ENCODE results near the gene CDS2.

CDS2 gene

DNA sequence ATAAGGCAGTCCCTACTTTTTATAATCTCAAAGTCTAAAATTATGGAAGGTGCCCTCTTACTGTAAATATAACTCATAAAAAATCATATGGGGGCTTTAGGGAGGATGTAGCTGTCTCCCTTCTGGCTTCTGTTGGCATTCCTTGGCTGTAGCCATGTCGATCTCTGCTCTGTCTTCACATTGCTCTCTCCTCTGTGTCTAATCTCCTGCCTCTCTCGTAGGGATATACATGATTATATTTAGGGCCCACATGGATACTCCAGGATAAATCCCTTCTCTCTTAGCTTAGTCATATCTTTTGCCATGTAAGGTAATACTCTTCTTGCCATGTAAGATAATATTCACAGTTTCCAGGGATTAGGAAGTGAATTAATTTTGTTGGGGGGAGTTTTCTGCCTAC is 28.6 kb downstream of the CDS2 start:
- no peak for TF ChIP-seq CTCF (IDR thresholded peaks at IDR 0.05; ENCODE audit: extremely low read depth, insufficient read depth, missing control alignments)
- no peak for DNase-seq (ENCODE audit: low spot score)
- in situ Hi-C loops (cut with MboI; ENCODE audit: low pct_unique_long_range_greater_than_20kb, low sequenced_read_pairs, unreplicated experiment): no loop called here

DNA sequence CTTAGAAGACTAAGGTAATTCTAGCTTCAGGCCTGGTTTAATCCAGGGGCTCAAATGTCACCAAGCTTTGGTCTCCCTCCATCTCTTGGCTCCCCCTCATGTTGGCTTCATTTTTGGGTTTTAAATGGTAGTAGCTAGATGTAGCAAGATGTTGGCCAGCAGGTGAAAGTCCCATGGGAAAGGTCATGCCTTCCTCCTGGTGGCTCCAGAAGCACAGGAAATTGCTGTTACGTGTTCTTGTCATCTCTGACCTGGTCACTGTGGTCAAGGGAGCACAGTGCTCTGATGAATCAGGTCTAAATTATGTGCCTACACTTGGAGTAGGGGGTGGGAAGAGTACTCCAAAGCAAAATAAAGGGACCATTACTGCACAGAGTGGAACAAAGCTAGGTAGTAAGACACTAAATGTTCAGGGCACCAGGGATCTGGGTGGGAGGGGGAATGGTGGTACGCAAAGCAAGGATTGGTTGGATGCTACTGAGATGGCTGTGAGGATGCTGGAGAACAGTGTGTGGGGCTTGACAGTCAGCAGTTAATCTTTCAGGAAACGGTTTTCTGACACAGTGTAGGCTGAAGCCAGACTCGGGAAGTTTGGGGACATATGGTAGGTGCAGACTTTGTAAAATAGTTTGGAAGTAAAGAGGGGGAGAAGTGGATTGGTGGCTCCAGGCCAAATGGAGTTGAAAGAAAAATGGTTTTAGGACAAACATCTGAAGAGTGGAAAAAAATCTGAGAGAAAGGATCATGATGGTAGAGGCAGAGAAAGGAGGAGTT is 30.1 kb downstream of the CDS2 start:
- no peak for DNase-seq (ENCODE audit: low spot score)
- TF ChIP-seq CTCF (IDR thresholded peaks at IDR 0.05; ENCODE audit: extremely low read depth, insufficient read depth, missing control alignments): no peak
- in situ Hi-C loops (cut with MboI; ENCODE audit: low pct_unique_long_range_greater_than_20kb, low sequenced_read_pairs, unreplicated experiment): no loop called here

DNA sequence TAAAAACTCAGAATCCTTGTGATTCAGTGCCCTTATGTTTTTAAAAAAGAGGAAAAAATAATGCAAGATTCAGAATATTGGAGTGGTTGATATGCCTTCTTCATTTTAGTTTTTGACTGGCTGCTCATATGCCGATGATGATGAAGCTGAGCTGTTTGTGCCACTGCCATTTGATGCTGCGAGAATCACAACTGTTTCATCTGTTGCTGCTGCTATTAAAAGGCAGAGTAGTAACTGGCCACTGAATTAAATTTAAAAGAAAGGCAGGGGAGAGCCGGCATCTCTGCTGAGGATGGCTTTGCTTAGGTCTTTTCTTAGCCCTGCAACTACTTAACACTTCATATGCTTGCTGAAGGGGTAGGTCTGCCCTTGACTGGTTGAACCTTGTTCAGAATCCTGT is 33.1 kb downstream of the CDS2 start:
- in situ Hi-C loops (cut with MboI; ENCODE audit: low pct_unique_long_range_greater_than_20kb, low sequenced_read_pairs, unreplicated experiment): no loop called here
- no peak for DNase-seq (ENCODE audit: low spot score)
- no peak for TF ChIP-seq CTCF (IDR thresholded peaks at IDR 0.05; ENCODE audit: extremely low read depth, insufficient read depth, missing control alignments)

DNA sequence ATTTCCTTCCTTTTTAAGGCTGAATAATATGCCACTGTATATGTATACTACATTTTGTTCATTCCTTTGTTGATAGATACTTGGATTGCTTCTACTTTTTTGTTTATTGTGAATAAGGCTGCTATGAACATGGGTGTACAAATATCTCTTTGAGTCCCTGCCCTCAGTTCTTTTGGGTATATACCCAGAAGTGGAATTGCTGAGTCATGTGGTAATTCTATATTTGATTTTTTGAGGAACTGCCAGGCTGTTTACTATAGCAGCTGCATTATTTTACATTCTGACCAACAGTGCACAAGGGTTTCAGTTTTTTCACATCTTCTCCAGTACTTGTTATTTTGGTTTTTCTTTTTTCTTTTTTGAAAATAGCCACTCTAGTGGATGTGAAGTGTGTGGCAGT is 34.1 kb downstream of the CDS2 start:
- TF ChIP-seq CTCF (IDR thresholded peaks at IDR 0.05; ENCODE audit: extremely low read depth, insufficient read depth, missing control alignments): no peak
- no peak for DNase-seq (ENCODE audit: low spot score)
- in situ Hi-C loops (cut with MboI; ENCODE audit: low pct_unique_long_range_greater_than_20kb, low sequenced_read_pairs, unreplicated experiment): no loop called here

GRCh38 chr20:5161536-5162164 is 34.8 kb downstream of the CDS2 start:
- DNase-seq (ENCODE audit: low spot score): no peak
- in situ Hi-C loops (cut with MboI; ENCODE audit: low pct_unique_long_range_greater_than_20kb, low sequenced_read_pairs, unreplicated experiment): no loop called here
- TF ChIP-seq CTCF (IDR thresholded peaks at IDR 0.05; ENCODE audit: extremely low read depth, insufficient read depth, missing control alignments): no peak

GRCh38 chr20:5164645-5165625 is 38.1 kb downstream of the CDS2 start:
- in situ Hi-C loops (cut with MboI; ENCODE audit: low pct_unique_long_range_greater_than_20kb, low sequenced_read_pairs, unreplicated experiment): no loop called here
- TF ChIP-seq CTCF (IDR thresholded peaks at IDR 0.05; ENCODE audit: extremely low read depth, insufficient read depth, missing control alignments): no peak
- DNase-seq (ENCODE audit: low spot score): no peak
